IMR-90 (cell line): Measurements from ENCODE around the gene C1orf141.

Experiments used
- TF ChIP-seq, protein P1 (sequence below): conservative IDR thresholded peaks from 2 replicates; pipeline ENCODE4 v1.5.1; 2012; ENCODE audit warnings: mild to moderate bottlenecking, low read depth, low read length, improper control_type of control experiment
- TF ChIP-seq, protein P2 (sequence below): fragments of 150-350 bp; IDR thresholded peaks from 2 replicates; pipeline ENCODE4 v1.6.1; 2016; ENCODE audit warnings: low read depth, mild to moderate bottlenecking, low read length, moderate library complexity, borderline replicate concordance

DNA sequence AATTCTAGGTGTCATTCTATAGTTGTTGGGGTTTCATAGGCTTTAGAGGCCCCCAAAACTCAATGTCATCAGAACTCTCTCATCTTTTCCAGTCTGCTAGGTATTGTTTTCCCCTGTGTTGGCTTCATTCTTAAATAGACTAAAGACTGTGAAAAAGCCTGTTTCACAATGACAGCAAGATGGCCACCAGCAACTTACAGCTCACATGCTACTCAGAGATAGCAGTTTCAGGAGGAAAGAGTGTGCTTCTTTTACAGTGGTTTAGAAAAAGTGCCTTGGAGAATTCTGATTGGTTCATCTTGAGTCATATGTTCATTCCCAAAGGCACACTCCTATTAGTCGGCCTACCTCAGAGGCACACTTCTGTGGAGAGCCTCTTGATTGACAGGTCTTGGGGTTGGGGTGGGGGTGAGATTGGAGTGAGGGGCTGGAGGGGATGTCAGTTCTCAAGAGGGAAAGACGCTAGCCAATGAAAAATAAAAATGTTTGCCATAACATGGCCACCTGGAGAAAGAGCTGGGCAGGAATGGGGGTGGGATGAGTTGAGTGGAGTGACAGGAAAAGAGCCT is 40.0 kb upstream of the C1orf141 start:
- TF ChIP-seq, protein P1, sequence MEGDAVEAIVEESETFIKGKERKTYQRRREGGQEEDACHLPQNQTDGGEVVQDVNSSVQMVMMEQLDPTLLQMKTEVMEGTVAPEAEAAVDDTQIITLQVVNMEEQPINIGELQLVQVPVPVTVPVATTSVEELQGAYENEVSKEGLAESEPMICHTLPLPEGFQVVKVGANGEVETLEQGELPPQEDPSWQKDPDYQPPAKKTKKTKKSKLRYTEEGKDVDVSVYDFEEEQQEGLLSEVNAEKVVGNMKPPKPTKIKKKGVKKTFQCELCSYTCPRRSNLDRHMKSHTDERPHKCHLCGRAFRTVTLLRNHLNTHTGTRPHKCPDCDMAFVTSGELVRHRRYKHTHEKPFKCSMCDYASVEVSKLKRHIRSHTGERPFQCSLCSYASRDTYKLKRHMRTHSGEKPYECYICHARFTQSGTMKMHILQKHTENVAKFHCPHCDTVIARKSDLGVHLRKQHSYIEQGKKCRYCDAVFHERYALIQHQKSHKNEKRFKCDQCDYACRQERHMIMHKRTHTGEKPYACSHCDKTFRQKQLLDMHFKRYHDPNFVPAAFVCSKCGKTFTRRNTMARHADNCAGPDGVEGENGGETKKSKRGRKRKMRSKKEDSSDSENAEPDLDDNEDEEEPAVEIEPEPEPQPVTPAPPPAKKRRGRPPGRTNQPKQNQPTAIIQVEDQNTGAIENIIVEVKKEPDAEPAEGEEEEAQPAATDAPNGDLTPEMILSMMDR, result no peak
- TF ChIP-seq, protein P2, sequence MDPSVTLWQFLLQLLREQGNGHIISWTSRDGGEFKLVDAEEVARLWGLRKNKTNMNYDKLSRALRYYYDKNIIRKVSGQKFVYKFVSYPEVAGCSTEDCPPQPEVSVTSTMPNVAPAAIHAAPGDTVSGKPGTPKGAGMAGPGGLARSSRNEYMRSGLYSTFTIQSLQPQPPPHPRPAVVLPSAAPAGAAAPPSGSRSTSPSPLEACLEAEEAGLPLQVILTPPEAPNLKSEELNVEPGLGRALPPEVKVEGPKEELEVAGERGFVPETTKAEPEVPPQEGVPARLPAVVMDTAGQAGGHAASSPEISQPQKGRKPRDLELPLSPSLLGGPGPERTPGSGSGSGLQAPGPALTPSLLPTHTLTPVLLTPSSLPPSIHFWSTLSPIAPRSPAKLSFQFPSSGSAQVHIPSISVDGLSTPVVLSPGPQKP, result no peak
